IMR-90 (cell line): ENCODE results near the gene SLC4A8. TPM values are rescaled to one million over a fixed set of nuclear protein-coding genes. Genes with fewer than 3 reads are reported as not detected.

Experiments used
- ATAC-seq: fragments of 200-7000 bp; cut with Tn5 transposase; 2 replicates; pipeline ENCODE4 v1.9.1; 2020; ENCODE audit warnings: low read depth, mild to moderate bottlenecking, moderate library complexity
- BruUV-seq: library from RNA; stranded (reverse); fragments of 400-500 nt; replicated peaks from 2 replicates; lab custom pipeline; 2021; lab: Mats Ljungman, UMichigan
- CTCF ChIA-PET: fragments of 300-600 bp; formaldehyde crosslinking; extraction: SDS; loops from one replicate; lab custom pipeline; 2021; ENCODE audit warnings: antibody characterized with exemption; lab: Yijun Ruan, JAX
- POLR2A ChIA-PET: fragments of 300-600 bp; sonication (Branson Sonifier 250); formaldehyde crosslinking; loops from one replicate; lab custom pipeline; 2022; ENCODE audit warnings: antibody characterized with exemption; ENCODE audit not compliant: unreplicated experiment; lab: Charles Lee
- DNase-seq: peaks from one replicate; pipeline ENCODE4 v3.0.0; 2013
- H2AFZ ChIP-seq: replicated peaks from 2 replicates; pipeline ENCODE3; 2013; ENCODE audit warnings: low read length, mild to moderate bottlenecking; ENCODE audit not compliant: poor library complexity
- H2AK5ac ChIP-seq: 2 replicates; pipeline ENCODE4 v1.6.1; 2013; ENCODE audit warnings: low read depth, low read length, inconsistent platforms
- H2AK9ac ChIP-seq: replicated peaks from 2 replicates; pipeline ENCODE3; 2013; ENCODE audit warnings: mild to moderate bottlenecking, low read depth, low read length, moderate library complexity; ENCODE audit not compliant: poor library complexity
- H2BK120ac ChIP-seq: 2 replicates; pipeline ENCODE4 v1.6.1; 2013; ENCODE audit warnings: low read depth, low read length, inconsistent platforms
- H2BK15ac ChIP-seq: 3 replicates; pipeline ENCODE4 v1.6.1; 2013; ENCODE audit warnings: low read depth, low read length, inconsistent platforms
- H2BK20ac ChIP-seq: 2 replicates; pipeline ENCODE4 v1.6.1; 2013; ENCODE audit warnings: low read depth, mild to moderate bottlenecking, inconsistent platforms, low read length, moderate library complexity
- H2BK5ac ChIP-seq: 2 replicates; pipeline ENCODE4 v1.6.1; 2013; ENCODE audit warnings: mild to moderate bottlenecking, low read depth, low read length, inconsistent platforms; ENCODE audit not compliant: poor library complexity, severe bottlenecking
- H3K14ac ChIP-seq: replicated peaks from 2 replicates; pipeline ENCODE4 v1.6.1; 2013; ENCODE audit warnings: low read depth, low read length, inconsistent platforms
- H3K18ac ChIP-seq: 2 replicates; pipeline ENCODE4 v1.6.1; 2013; ENCODE audit warnings: low read depth, low read length, control low read depth
- H3K23ac ChIP-seq: 2 replicates; pipeline ENCODE4 v1.6.1; 2013; ENCODE audit warnings: low read depth, low read length, inconsistent platforms
- H3K27ac ChIP-seq: 2 replicates; pipeline ENCODE4 v1.5.1; 2013; ENCODE audit warnings: mild to moderate bottlenecking, control low read depth, low read length; ENCODE audit not compliant: insufficient read depth
- H3K27me3 ChIP-seq: 2 replicates; pipeline ENCODE4 v1.6.1; 2013; ENCODE audit warnings: low read length; ENCODE audit not compliant: control insufficient read depth, insufficient read depth
- H3K36me3 ChIP-seq: 2 replicates; pipeline ENCODE4 v1.6.1; 2013; ENCODE audit warnings: low read length, mixed read lengths; ENCODE audit not compliant: control insufficient read depth, insufficient read depth
- H3K4ac ChIP-seq: 2 replicates; pipeline ENCODE4 v1.6.1; 2013; ENCODE audit warnings: low read depth, low read length, inconsistent platforms
- H3K4me1 ChIP-seq: 2 replicates; pipeline ENCODE4 v1.6.1; 2013; ENCODE audit warnings: low read length, mixed read lengths; ENCODE audit not compliant: control insufficient read depth, insufficient read depth
- H3K4me2 ChIP-seq: 2 replicates; pipeline ENCODE4 v1.6.1; 2013; ENCODE audit warnings: low read depth, mild to moderate bottlenecking, control low read depth, low read length, moderate library complexity
- H3K4me3 ChIP-seq: 2 replicates; pipeline ENCODE4 v1.5.1; 2013; ENCODE audit warnings: low read depth, mild to moderate bottlenecking, control low read depth, low read length, moderate library complexity; ENCODE audit not compliant: insufficient read depth
- H3K56ac ChIP-seq: 2 replicates; pipeline ENCODE4 v1.6.1; 2013; ENCODE audit warnings: low read length, inconsistent platforms; ENCODE audit not compliant: insufficient read depth; ENCODE audit errors: extremely low read depth
- H3K79me1 ChIP-seq, 2 experiments: 2 replicates each; pipeline ENCODE4 v1.6.1; 2013; ENCODE audit warnings: low read length in 2 of 2, inconsistent platforms in 1 of 2, low read depth in 1 of 2
- H3K9ac ChIP-seq: 2 replicates; pipeline ENCODE4 v1.6.1; 2013; ENCODE audit warnings: low read depth, low read length, control low read depth
- H3K9me1 ChIP-seq: 2 replicates; pipeline ENCODE4 v1.6.1; 2013; ENCODE audit warnings: low read length, inconsistent platforms; ENCODE audit not compliant: insufficient read depth
- H3K9me3 ChIP-seq: 2 replicates; pipeline ENCODE4 v1.6.1; 2013; ENCODE audit warnings: low read length; ENCODE audit not compliant: control insufficient read depth, insufficient read depth
- H4K20me1 ChIP-seq: 2 replicates; pipeline ENCODE4 v1.6.1; 2013; ENCODE audit warnings: low read length, inconsistent platforms; ENCODE audit not compliant: insufficient read depth
- H4K5ac ChIP-seq: 2 replicates; pipeline ENCODE4 v1.6.1; 2013; ENCODE audit warnings: mild to moderate bottlenecking, low read depth, low read length, control low read depth
- H4K8ac ChIP-seq, 2 experiments: 2 replicates each; pipeline ENCODE4 v1.6.1; 2013; ENCODE audit warnings: low read depth in 2 of 2, low read length in 2 of 2, control low read depth in 1 of 2, inconsistent platforms in 1 of 2
- H4K91ac ChIP-seq: 2 replicates; pipeline ENCODE4 v1.6.1; 2013; ENCODE audit warnings: low read depth, low read length, inconsistent platforms; ENCODE audit not compliant: insufficient read depth
- CEBPB ChIP-seq: IDR thresholded peaks from 2 replicates; pipeline ENCODE4 v1.6.1; 2012; ENCODE audit warnings: low read depth, low read length, improper control_type of control experiment
- CHD1 ChIP-seq: IDR thresholded peaks from 2 replicates; pipeline ENCODE4 v1.6.1; 2012; ENCODE audit warnings: low read depth, low read length, improper control_type of control experiment
- FOS ChIP-seq: fragments of 150-350 bp; IDR thresholded peaks from 2 replicates; pipeline ENCODE4 v1.6.1; 2016; ENCODE audit warnings: low read depth, low read length
- MAFK ChIP-seq: IDR thresholded peaks from 2 replicates; pipeline ENCODE4 v1.6.1; 2012; ENCODE audit warnings: low read depth, low read length, improper control_type of control experiment
- MAZ ChIP-seq: IDR thresholded peaks from 2 replicates; pipeline ENCODE4 v1.6.1; 2012; ENCODE audit warnings: low read depth, mild to moderate bottlenecking, low read length, improper control_type of control experiment, moderate library complexity, borderline replicate concordance
- MXI1 ChIP-seq: IDR thresholded peaks from 2 replicates; pipeline ENCODE4 v1.6.1; 2012; ENCODE audit warnings: low read depth, mild to moderate bottlenecking, low read length, moderate library complexity, borderline replicate concordance
- NFE2L2 ChIP-seq: fragments of 150-350 bp; IDR thresholded peaks from 2 replicates; pipeline ENCODE4 v1.6.1; 2016; ENCODE audit warnings: low read depth, mild to moderate bottlenecking, low read length
- RAD21 ChIP-seq: IDR thresholded peaks from 2 replicates; pipeline ENCODE4 v1.6.1; 2012; ENCODE audit warnings: low read length, improper control_type of control experiment
- RCOR1 ChIP-seq: IDR thresholded peaks from 2 replicates; pipeline ENCODE4 v1.6.1; 2012; ENCODE audit warnings: mild to moderate bottlenecking, low read length, improper control_type of control experiment; ENCODE audit not compliant: insufficient replicate concordance
- RFX5 ChIP-seq: IDR thresholded peaks from 2 replicates; pipeline ENCODE4 v1.8.0; 2012; ENCODE audit warnings: low read depth, mild to moderate bottlenecking, low read length, moderate library complexity
- SMC3 ChIP-seq: fragments of 150-350 bp; IDR thresholded peaks from 2 replicates; pipeline ENCODE4 v1.6.1; 2016; ENCODE audit warnings: low read depth, mild to moderate bottlenecking, antibody characterized with exemption, low read length, moderate library complexity
- WGBS, 2 experiments: methylation state at CpG; one replicate each; pipeline versions ENCODE4 v1.1.5 to v1.1.7; 2013; ENCODE audit warnings: missing lambda C conversion rate in 2 of 2; ENCODE audit not compliant: insufficient read length in 1 of 2; ENCODE audit errors: extremely low coverage in 2 of 2; 5-methylcytosine and 5-hydroxymethylcytosine counted together
- dilution Hi-C: fragments of 300-500 bp; cut with HindIII; formaldehyde crosslinking; loops from one replicate; pipeline ENCODE4 v1.14.3; 2018; ENCODE audit warnings: low sequenced_read_pairs; ENCODE audit not compliant: unreplicated experiment
- in situ Hi-C: fragments of 300-500 bp; cut with MboI; formaldehyde crosslinking; loops from 3 replicates; pipeline ENCODE4 v1.14.3; 2019; ENCODE audit warnings: low sequenced_read_pairs, inconsistent platforms, mixed read lengths
- intact Hi-C: fragments of 100-400 bp; cut with micrococcal nuclease; formaldehyde crosslinking; loops from 2 replicates; pipeline ENCODE4 v1.10.0; 2022
- polyA plus RNA-seq, 3 experiments: library from polyadenylated mRNA; depleted of rRNA; stranded (reverse); fragments of >200 nt; gene quantifications; 2 replicates each; pipeline ENCODE4 v1.2.3, GENCODE V29; 2012; ENCODE audit warnings: low replicate concordance in 1 of 3
- total RNA-seq: library from RNA; depleted of rRNA; stranded (reverse); fragments of >200 nt; gene quantifications from 2 replicates; pipeline ENCODE4 v1.2.3, GENCODE V29; 2012
- TF ChIP-seq, protein P1 (sequence below): conservative IDR thresholded peaks from 2 replicates; pipeline ENCODE4 v1.5.1; 2012; ENCODE audit warnings: mild to moderate bottlenecking, low read depth, low read length, improper control_type of control experiment
- TF ChIP-seq, protein P2 (sequence below): fragments of 150-350 bp; IDR thresholded peaks from 2 replicates; pipeline ENCODE4 v1.6.1; 2016; ENCODE audit warnings: low read depth, mild to moderate bottlenecking, low read length, moderate library complexity, borderline replicate concordance

Gene SLC4A8
- total and polyA plus RNA-seq, 2 of the 4 experiments (the other 2 are of a cell fraction), result 3.1 to 5.2 TPM

DNA sequence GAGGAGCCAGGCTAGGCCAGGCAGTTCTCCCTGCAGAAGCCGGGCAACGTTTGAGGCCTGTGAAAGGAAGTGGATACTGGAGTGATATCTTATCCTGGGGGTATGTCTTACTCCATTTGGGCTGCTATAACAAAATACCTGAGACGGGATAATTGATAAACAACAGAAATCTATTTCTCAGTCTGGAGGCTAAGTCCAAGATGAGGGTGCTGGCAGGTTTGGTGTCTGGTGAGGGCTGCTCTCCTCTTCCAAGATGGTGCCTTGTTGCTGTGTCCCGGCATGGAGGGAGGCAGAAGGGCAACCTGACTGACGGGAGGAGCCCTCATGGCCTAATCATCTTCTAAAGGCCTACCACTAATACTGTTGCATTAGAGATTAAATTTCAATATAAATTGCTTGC lies 17.8 kb upstream of the SLC4A8 start:
- H2BK20ac ChIP-seq, result no peak overlapping the region
- H3K27ac ChIP-seq, result no peak overlapping the region
- no peak overlapping the region for H3K4ac ChIP-seq
- no peak for TF ChIP-seq CHD1
- TF ChIP-seq, protein P1, sequence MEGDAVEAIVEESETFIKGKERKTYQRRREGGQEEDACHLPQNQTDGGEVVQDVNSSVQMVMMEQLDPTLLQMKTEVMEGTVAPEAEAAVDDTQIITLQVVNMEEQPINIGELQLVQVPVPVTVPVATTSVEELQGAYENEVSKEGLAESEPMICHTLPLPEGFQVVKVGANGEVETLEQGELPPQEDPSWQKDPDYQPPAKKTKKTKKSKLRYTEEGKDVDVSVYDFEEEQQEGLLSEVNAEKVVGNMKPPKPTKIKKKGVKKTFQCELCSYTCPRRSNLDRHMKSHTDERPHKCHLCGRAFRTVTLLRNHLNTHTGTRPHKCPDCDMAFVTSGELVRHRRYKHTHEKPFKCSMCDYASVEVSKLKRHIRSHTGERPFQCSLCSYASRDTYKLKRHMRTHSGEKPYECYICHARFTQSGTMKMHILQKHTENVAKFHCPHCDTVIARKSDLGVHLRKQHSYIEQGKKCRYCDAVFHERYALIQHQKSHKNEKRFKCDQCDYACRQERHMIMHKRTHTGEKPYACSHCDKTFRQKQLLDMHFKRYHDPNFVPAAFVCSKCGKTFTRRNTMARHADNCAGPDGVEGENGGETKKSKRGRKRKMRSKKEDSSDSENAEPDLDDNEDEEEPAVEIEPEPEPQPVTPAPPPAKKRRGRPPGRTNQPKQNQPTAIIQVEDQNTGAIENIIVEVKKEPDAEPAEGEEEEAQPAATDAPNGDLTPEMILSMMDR, result no peak
- TF ChIP-seq RFX5, result no peak
- TF ChIP-seq RAD21, result no peak
- no peak for TF ChIP-seq RCOR1
- no peak for TF ChIP-seq MAZ
- TF ChIP-seq, protein P2, sequence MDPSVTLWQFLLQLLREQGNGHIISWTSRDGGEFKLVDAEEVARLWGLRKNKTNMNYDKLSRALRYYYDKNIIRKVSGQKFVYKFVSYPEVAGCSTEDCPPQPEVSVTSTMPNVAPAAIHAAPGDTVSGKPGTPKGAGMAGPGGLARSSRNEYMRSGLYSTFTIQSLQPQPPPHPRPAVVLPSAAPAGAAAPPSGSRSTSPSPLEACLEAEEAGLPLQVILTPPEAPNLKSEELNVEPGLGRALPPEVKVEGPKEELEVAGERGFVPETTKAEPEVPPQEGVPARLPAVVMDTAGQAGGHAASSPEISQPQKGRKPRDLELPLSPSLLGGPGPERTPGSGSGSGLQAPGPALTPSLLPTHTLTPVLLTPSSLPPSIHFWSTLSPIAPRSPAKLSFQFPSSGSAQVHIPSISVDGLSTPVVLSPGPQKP, result no peak
- no peak for TF ChIP-seq MAFK
- TF ChIP-seq SMC3, result no peak
- no peak for TF ChIP-seq CEBPB
- TF ChIP-seq MXI1, result no peak
- no peak for TF ChIP-seq NFE2L2
- TF ChIP-seq FOS, result no peak
- ATAC-seq (no peak), DNase-seq (no peak)
- H4K91ac ChIP-seq, result no peak overlapping the region
- intact Hi-C loops (no loop called here), in situ Hi-C loops (no loop called here), dilution Hi-C loops (no loop called here)
- H3K9me1 ChIP-seq, result no peaks in the 10 kb centered on the region
- H3K27me3 ChIP-seq, result no peaks in the 10 kb centered on the region; the same call in 1 of the 2 replicates
- no peaks in the 10 kb centered on the region for H4K20me1 ChIP-seq
- no peaks in the 10 kb centered on the region for H3K79me1 ChIP-seq
- H3K4me1 ChIP-seq, result no peaks in the 10 kb centered on the region
- H3K4me2 ChIP-seq, result no peak overlapping the region
- no peak overlapping the region for H2AFZ ChIP-seq
- H4K8ac ChIP-seq, result no peak overlapping the region
- no peaks in the 10 kb centered on the region for H3K36me3 ChIP-seq
- H3K9me3 ChIP-seq, result no peaks in the 10 kb centered on the region
- WGBS, 2 experiments, result 80% methylated on average over 1 of the region's 5 CpGs; no CpG with 5 or more reads in 1 of the 2 experiments
- no peak overlapping the region for H3K14ac ChIP-seq
- no peak overlapping the region for H3K23ac ChIP-seq
- no peak overlapping the region for H2BK15ac ChIP-seq
- BruUV-seq, result no TSS peak
- no peak overlapping the region for H2AK9ac ChIP-seq
- POLR2A ChIA-PET, result no interaction called here
- H4K5ac ChIP-seq, result no peak overlapping the region
- H2BK120ac ChIP-seq, result no peak overlapping the region
- no peak overlapping the region for H3K18ac ChIP-seq
- H3K56ac ChIP-seq, result no peak overlapping the region
- H2AK5ac ChIP-seq, result no peak overlapping the region
- H3K9ac ChIP-seq, result no peak overlapping the region
- no peak overlapping the region for H3K4me3 ChIP-seq
- H2BK5ac ChIP-seq, result no peak overlapping the region
- CTCF ChIA-PET, result no interaction called here
